NT2/D1 (cell line): Measurements from ENCODE around the gene BACH2.

Source experiments
- SUZ12 ChIP-seq: IDR thresholded peaks from 2 replicates; pipeline ENCODE4 v1.6.1; 2011; ENCODE audit not compliant: insufficient read length, insufficient read depth; ENCODE audit errors: extremely low read depth
- YY1 ChIP-seq: IDR thresholded peaks from 2 replicates; pipeline ENCODE4 v1.6.1; 2011; ENCODE audit not compliant: insufficient read length, insufficient read depth
- ZNF274 ChIP-seq: IDR thresholded peaks from 2 replicates; pipeline ENCODE4 v1.6.1; 2011; ENCODE audit warnings: mild to moderate bottlenecking, low read depth, low read length

DNA sequence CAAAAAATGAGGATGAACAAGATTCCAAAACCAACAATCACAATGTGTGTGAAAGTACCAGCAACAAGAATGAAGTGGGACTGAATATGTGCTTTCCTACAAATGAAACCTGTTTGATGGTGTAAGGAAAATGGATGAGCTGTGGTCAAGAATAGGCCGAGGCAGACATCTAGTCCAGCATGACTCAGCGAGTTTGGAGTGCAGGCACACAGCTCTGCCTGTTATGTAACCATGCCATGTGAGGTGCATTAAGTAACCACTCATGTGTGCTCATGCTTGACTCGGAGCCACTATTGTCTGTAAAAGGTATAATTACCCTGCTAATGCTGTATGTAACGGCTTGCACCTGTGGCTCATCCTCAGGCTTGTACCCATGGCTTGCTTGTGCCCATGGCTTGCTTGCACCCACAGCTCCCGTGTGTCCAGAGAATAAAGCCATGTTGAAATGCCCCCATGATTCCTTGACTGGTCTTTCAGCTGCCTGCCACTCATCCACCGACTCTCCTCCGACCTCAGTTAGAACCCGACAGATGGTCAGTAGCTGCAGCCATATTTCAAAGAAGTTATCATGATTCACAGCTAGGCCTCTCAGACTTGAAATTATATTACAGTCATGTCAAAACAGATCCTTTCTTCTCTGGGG is 98.7 kb downstream of the BACH2 start:
- TF ChIP-seq YY1 (no peak), SUZ12 (no peak), ZNF274 (no peak)
